ENCODE measurements around the gene PRDM10. TPM values are rescaled to one million over a fixed set of nuclear protein-coding genes. Genes with fewer than 3 reads are reported as not detected.

PRDM10 gene
- total and polyA plus RNA-seq, 12 donors, result 0.75 to 5.4 (median 3.5) TPM

DNA sequence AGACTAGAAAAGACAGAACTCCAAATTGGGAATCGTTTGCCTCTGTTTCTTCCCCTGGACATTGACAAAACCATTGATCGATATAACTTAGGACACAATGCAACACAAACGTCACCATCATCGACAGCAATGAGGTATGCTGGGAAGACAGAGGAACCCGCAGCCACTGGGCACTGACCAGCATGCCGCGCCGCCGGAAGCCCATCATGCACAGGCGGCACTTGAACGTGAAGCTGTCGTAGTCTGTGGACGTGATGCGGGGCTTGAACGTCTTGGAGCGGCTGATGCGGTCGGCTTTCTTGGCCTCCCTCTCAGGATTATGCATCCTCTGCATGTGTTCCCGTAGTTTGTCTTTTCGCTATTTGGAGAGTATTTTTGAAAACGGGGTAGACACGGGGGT, 84.3 kb downstream of the PRDM10 start:
- H3K27me3 ChIP-seq, result no peaks in the 10 kb centered on the region
- no peak for TF ChIP-seq CTCF (IDR thresholded peaks at IDR 0.05)
- intact Hi-C loops (cut with DNase I), result no loop called here
- H3K9me3 ChIP-seq, result no peaks in the 10 kb centered on the region
- H3K36me3 ChIP-seq, result peaks cover 0 to 80% (median 13%) of the 10 kb centered on the region in 9 donors
- WGBS, 2 donors, result 96 to 97% methylated on average over 22 of the region's 22 CpGs
- DNase-seq (no peak), ATAC-seq (no peak)
- H3K27ac ChIP-seq, result no peak overlapping the region
- no peak overlapping the region for H3K4me3 ChIP-seq
- H3K4me1 ChIP-seq, result peaks cover 0 to 4% (median 0%) of the 10 kb centered on the region in 9 donors

- H3K36me3 ChIP-seq, result peaks cover 0 to 85% (median 13%) of the 10 kb centered on the region in 9 donors
- no peak for ATAC-seq
- H3K4me1 ChIP-seq, result no peaks in the 10 kb centered on the region
- H3K4me3 ChIP-seq, result no peak overlapping the region
- intact Hi-C loops (cut with DNase I), result no loop called here
- 93 to 96% methylated on average over 2 of the region's 2 CpGs for WGBS, 2 donors
- H3K9me3 ChIP-seq, result no peaks in the 10 kb centered on the region
- H3K27me3 ChIP-seq, result no peaks in the 10 kb centered on the region
- no peak overlapping the region for H3K27ac ChIP-seq
- no peak for DNase-seq
- TF ChIP-seq CTCF (IDR thresholded peaks at IDR 0.05), result no peak
These were observed 85.4 kb downstream of the PRDM10 start for GRCh38 chr11:129917231-129917630.

DNA sequence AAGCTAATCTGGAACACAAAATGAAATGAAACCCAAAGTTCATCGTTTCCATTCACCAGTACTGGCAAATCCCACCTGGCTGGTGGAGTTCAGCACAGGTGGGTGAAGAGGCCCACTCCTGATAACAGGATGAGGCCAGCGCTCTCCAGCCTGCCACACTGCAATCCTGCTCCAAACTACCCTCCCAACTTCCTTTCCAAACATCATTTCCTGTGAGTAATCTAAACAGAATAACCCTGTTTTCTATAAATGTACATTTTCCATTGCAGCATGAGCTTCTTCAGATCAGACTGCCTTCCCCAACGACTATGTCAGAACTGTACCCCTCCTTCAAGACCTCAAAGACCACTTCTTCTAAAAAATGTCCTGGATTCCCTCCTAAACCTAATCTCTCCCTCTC, 91.3 kb downstream of the PRDM10 start:
- TF ChIP-seq CTCF (IDR thresholded peaks at IDR 0.05), result no peak
- DNase-seq (no peak), ATAC-seq (no peak)
- intact Hi-C loops (cut with DNase I), result no loop called here
- Histone ChIP-seq H3K27ac (no peak overlapping the region), H3K27me3 (no peaks in the 10 kb centered on the region), H3K4me1 (peaks cover 0 to 4% (median 0%) of the 10 kb centered on the region in 9 donors), H3K4me3 (no peak overlapping the region), H3K36me3 (peaks cover 0 to 94% (median 9%) of the 10 kb centered on the region in 9 donors), H3K9me3 (no peaks in the 10 kb centered on the region)
- WGBS, 2 donors, result 44 to 47% methylated on average over 3 of the region's 3 CpGs

- Histone ChIP-seq H3K4me1 (peaks cover 0 to 4% (median 0%) of the 10 kb centered on the region in 9 donors), H3K36me3 (peaks cover 0 to 94% (median 8%) of the 10 kb centered on the region in 9 donors), H3K27me3 (no peaks in the 10 kb centered on the region), H3K27ac (no peak overlapping the region), H3K4me3 (no peak overlapping the region), H3K9me3 (no peaks in the 10 kb centered on the region)
- WGBS, 2 donors, result 93 to 94% methylated on average over 7 of the region's 7 CpGs
- no peak for DNase-seq
- no peak for ATAC-seq
- TF ChIP-seq CTCF (IDR thresholded peaks at IDR 0.05), result no peak
- intact Hi-C loops (cut with DNase I), result no loop called here
These were observed 92.3 kb downstream of the PRDM10 start for GRCh38 chr11:129910360-129910759.

Data from heart right ventricle (tissue), 16 donors.